Natural killer cell (primary cell): Measurements from ENCODE around the gene HS6ST3. TPM values are rescaled to one million over a fixed set of nuclear protein-coding genes. Genes with fewer than 3 reads are reported as not detected.

Experiments
- ATAC-seq, 3 donors: fragments of 150-1000 bp in 2 of 3; fragments of 200-7000 bp in 1 of 3; cut with Tn5 transposase; 1 replicate in 1 of 3; 2 replicates in 2 of 3; pipeline ENCODE4 v1.10.0; 2021; ENCODE audit warnings: mild to moderate bottlenecking in 2 of 3, moderate library complexity in 2 of 3
- DNase-seq, 2 donors: peaks; one replicate each; pipeline versions ENCODE4 v3.0.0 to v3.0.0-alpha.2; 2013 to 2021; ENCODE audit warnings: mixed read lengths in 1 of 2
- H3K27ac ChIP-seq: one replicate; pipeline ENCODE4 v1.5.1; 2013; ENCODE audit warnings: mild to moderate bottlenecking, low read length
- H3K27me3 ChIP-seq: one replicate; pipeline ENCODE4 v1.6.1; 2013; ENCODE audit warnings: low read length; ENCODE audit not compliant: control insufficient read depth, insufficient read depth
- H3K36me3 ChIP-seq: one replicate; pipeline ENCODE4 v1.6.1; 2013; ENCODE audit warnings: low read length; ENCODE audit not compliant: control insufficient read depth, insufficient read depth
- H3K4me1 ChIP-seq: one replicate; pipeline ENCODE4 v1.6.1; 2013; ENCODE audit warnings: low read length; ENCODE audit not compliant: control insufficient read depth, insufficient read depth
- H3K4me3 ChIP-seq: one replicate; pipeline ENCODE4 v1.5.1; 2013; ENCODE audit warnings: low read length
- H3K9me3 ChIP-seq: one replicate; pipeline ENCODE4 v1.6.1; 2013; ENCODE audit warnings: low read length; ENCODE audit not compliant: control insufficient read depth, insufficient read depth
- H3K27ac Mint-ChIP-seq, 2 donors: one replicate each; pipeline ENCODE4 v1.8.0; 2022; ENCODE audit warnings: mild to moderate bottlenecking in 2 of 2, mixed read lengths in 2 of 2, moderate library complexity in 1 of 2
- H3K27me3 Mint-ChIP-seq, 2 donors: one replicate each; pipeline ENCODE4 v1.8.0; 2022; ENCODE audit warnings: low read depth in 2 of 2, mixed read lengths in 2 of 2
- H3K36me3 Mint-ChIP-seq: one replicate; pipeline ENCODE4 v1.8.0; 2022; ENCODE audit warnings: mixed read lengths
- H3K4me1 Mint-ChIP-seq, 2 donors: one replicate each; pipeline ENCODE4 v1.8.0; 2022; ENCODE audit warnings: mixed read lengths in 2 of 2
- H3K4me3 Mint-ChIP-seq: one replicate; pipeline ENCODE4 v1.8.0; 2022; ENCODE audit warnings: mild to moderate bottlenecking, moderate library complexity, mixed read lengths
- H3K9me3 Mint-ChIP-seq, 2 donors: one replicate each; pipeline ENCODE4 v1.8.0; 2022; ENCODE audit warnings: mixed read lengths in 2 of 2
- WGBS: methylation state at CpG from one replicate; pipeline ENCODE4 v1.1.7; 2013; ENCODE audit warnings: missing lambda C conversion rate; ENCODE audit not compliant: insufficient coverage; 5-methylcytosine and 5-hydroxymethylcytosine counted together
- intact Hi-C: fragments of 100-400 bp; cut with micrococcal nuclease; formaldehyde crosslinking; loops from one replicate; pipeline ENCODE4 v1.14.2; 2022
- total RNA-seq, 4 donors: library from RNA; stranded (reverse); fragments of 120-200 nt in 1 of 4; gene quantifications; one replicate each; pipeline versions ENCODE4 v1.2.3 to v1.2.4, GENCODE V29; 2013 to 2022
- TF ChIP-seq, protein P1 (sequence below): fragments of 200-600 bp; IDR thresholded peaks from one replicate; pipeline ENCODE4 v1.8.0; 2022; ENCODE audit warnings: antibody characterized with exemption

HS6ST3 gene
- total RNA-seq, 3 donors from 2014 or later (not counting 1 experiment from before 2014, with no cell fraction given), result not detected

DNA sequence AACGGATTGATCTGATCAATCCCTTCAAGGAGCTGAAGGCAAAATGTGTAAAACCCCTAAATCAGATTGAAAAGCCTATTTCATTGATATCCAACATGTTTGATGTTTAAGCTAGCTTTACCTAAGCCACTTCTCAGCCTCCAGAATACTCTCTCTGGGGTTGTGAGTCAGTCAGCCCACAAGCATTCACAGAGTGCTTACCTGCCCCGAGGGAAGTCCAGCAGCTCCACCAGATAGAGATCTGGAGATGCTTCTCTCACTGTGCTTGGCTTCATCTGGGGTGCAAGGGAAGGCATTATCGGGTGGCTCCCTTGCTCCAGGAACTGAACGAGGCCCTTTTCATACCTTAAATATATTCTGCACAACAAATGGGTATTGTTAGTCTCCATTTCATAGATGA lies 744.7 kb downstream of the HS6ST3 start:
- TF ChIP-seq, protein P1, sequence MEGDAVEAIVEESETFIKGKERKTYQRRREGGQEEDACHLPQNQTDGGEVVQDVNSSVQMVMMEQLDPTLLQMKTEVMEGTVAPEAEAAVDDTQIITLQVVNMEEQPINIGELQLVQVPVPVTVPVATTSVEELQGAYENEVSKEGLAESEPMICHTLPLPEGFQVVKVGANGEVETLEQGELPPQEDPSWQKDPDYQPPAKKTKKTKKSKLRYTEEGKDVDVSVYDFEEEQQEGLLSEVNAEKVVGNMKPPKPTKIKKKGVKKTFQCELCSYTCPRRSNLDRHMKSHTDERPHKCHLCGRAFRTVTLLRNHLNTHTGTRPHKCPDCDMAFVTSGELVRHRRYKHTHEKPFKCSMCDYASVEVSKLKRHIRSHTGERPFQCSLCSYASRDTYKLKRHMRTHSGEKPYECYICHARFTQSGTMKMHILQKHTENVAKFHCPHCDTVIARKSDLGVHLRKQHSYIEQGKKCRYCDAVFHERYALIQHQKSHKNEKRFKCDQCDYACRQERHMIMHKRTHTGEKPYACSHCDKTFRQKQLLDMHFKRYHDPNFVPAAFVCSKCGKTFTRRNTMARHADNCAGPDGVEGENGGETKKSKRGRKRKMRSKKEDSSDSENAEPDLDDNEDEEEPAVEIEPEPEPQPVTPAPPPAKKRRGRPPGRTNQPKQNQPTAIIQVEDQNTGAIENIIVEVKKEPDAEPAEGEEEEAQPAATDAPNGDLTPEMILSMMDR, result no peak
- Mint-ChIP-seq H3K27me3 (no peaks in the 10 kb centered on the region), H3K9me3 (peaks cover 0 to 8% of the 10 kb centered on the region in 2 donors), H3K4me1 (no peaks in the 10 kb centered on the region), H3K27ac (no peak overlapping the region), H3K36me3 (no peaks in the 10 kb centered on the region), H3K4me3 (no peak overlapping the region)
- intact Hi-C loops, result no loop called here
- no peak for DNase-seq
- ATAC-seq, result no peak
- Histone ChIP-seq H3K36me3 (no peaks in the 10 kb centered on the region), H3K4me3 (no peak overlapping the region), H3K4me1 (no peaks in the 10 kb centered on the region), H3K9me3 (peaks cover 3% of the 10 kb centered on the region), H3K27ac (no peak overlapping the region), H3K27me3 (no peaks in the 10 kb centered on the region)
- WGBS, result 73% methylated on average over 3 of the region's 4 CpGs

DNA sequence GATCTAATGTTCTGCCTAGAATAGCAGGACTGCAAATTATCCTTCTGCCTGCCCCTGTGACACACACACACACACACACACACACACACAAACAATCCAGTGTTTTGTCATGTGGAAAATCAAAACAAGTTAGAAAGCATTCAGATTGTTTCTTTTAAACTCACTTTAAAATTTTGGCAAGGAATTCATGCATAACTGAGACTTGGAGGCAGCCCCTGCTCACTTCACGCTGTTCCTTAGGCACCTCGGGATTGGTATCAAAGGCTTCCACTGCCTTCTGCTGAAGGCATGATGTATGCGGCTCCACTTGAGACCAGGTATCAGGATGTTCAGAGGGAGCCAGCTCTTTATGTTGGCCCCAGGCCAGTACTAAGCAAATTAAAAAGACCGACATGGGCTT lies 745.6 kb downstream of the HS6ST3 start:
- Mint-ChIP-seq H3K27me3 (no peaks in the 10 kb centered on the region), H3K4me3 (no peak overlapping the region), H3K27ac (no peak overlapping the region), H3K9me3 (peaks cover 0 to 8% of the 10 kb centered on the region in 2 donors), H3K36me3 (no peaks in the 10 kb centered on the region), H3K4me1 (no peaks in the 10 kb centered on the region)
- TF ChIP-seq, protein P1, result no peak
- intact Hi-C loops, result no loop called here
- peaks cover 3% of the 10 kb centered on the region for H3K9me3 ChIP-seq
- DNase-seq (no peak), ATAC-seq (no peak)
- H3K4me1 ChIP-seq, result no peaks in the 10 kb centered on the region
- 91% methylated on average over 3 of the region's 4 CpGs for WGBS
- no peak overlapping the region for H3K27ac ChIP-seq
- H3K36me3 ChIP-seq, result no peaks in the 10 kb centered on the region
- no peaks in the 10 kb centered on the region for H3K27me3 ChIP-seq
- no peak overlapping the region for H3K4me3 ChIP-seq

DNA sequence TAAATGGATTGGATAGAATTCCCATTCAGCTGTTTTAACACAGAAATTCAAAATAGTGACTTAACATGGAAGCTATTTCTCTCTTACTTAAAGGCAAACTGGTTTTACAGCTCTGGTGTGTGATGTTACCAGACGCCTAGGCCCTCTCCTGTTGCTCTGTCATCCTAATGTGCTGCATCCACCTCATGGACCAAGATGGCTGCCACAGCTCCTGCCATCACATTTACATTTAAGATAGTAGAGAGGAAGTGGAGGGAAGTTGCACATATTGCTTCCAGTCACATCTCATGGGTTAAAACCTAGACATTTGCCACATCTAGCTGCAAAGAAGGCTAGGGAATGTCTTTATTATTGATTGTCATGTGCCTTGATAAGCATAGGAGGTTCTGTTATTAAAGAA lies 746.8 kb downstream of the HS6ST3 start:
- no peaks in the 10 kb centered on the region for H3K27me3 ChIP-seq
- ATAC-seq, result no peak
- H3K9me3 ChIP-seq, result peaks cover 3% of the 10 kb centered on the region
- no peak overlapping the region for H3K4me3 ChIP-seq
- H3K27me3 Mint-ChIP-seq, result no peaks in the 10 kb centered on the region
- H3K4me1 ChIP-seq, result no peaks in the 10 kb centered on the region
- intact Hi-C loops, result no loop called here
- H3K27ac ChIP-seq, result no peak overlapping the region
- peaks cover 0 to 6% of the 10 kb centered on the region in 2 donors for H3K9me3 Mint-ChIP-seq
- WGBS, result 82% methylated on average over 1 of the region's 1 CpG
- no peak for DNase-seq
- H3K36me3 ChIP-seq, result no peaks in the 10 kb centered on the region
- no peak overlapping the region for H3K4me3 Mint-ChIP-seq
- no peaks in the 10 kb centered on the region for H3K36me3 Mint-ChIP-seq
- H3K27ac Mint-ChIP-seq, result no peak overlapping the region
- H3K4me1 Mint-ChIP-seq, result no peaks in the 10 kb centered on the region
- TF ChIP-seq, protein P1, result no peak

DNA sequence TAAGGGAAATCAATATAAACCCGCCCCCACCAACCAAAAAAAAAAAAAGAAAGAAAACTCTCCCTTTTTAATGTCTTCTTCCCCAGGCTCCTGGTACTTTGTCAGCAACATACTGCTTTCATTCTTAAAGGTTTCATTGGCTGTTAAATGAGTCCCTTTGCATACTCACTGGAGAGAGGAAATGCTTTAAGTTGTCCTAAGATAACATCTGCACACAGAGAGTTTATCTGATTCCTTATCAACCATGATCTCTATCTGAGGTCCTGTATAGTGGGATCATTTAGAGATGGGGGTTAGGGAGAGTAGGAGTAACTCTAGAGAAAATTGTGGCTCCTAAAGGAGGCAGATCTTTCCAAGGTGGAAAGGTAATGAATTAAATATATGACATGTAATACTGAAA lies 747.9 kb downstream of the HS6ST3 start:
- no peak overlapping the region for H3K27ac ChIP-seq
- H3K36me3 Mint-ChIP-seq, result no peaks in the 10 kb centered on the region
- no peak overlapping the region for H3K27ac Mint-ChIP-seq
- peaks cover 3% of the 10 kb centered on the region for H3K9me3 ChIP-seq
- H3K27me3 ChIP-seq, result no peaks in the 10 kb centered on the region
- no peaks in the 10 kb centered on the region for H3K4me1 Mint-ChIP-seq
- no peak overlapping the region for H3K4me3 ChIP-seq
- TF ChIP-seq, protein P1, result no peak
- H3K36me3 ChIP-seq, result no peaks in the 10 kb centered on the region
- H3K4me1 ChIP-seq, result no peaks in the 10 kb centered on the region
- peaks cover 4 to 7% of the 10 kb centered on the region in 2 donors for H3K9me3 Mint-ChIP-seq
- no peaks in the 10 kb centered on the region for H3K27me3 Mint-ChIP-seq
- intact Hi-C loops, result no loop called here
- no peak for DNase-seq
- WGBS, result no CpG with 5 or more reads among the region's 1 CpG
- H3K4me3 Mint-ChIP-seq, result no peak overlapping the region
- ATAC-seq, result no peak
